AG04449 (cell line): ENCODE results near the gene JAKMIP1.

Experiments
- CTCF ChIA-PET: fragments of 350-600 bp; formaldehyde crosslinking; extraction: SDS; loops from one replicate; lab custom pipeline; 2021; ENCODE audit warnings: antibody characterized with exemption; lab: Yijun Ruan, JAX
- POLR2A ChIA-PET: fragments of 400-600, 350-600 bp; formaldehyde crosslinking; extraction: SDS; loops from one replicate; lab custom pipeline; 2020; ENCODE audit warnings: antibody characterized with exemption, inconsistent platforms; lab: Yijun Ruan, JAX
- DNase-seq: peaks from one replicate; pipeline ENCODE4 v3.0.0-alpha.2; 2010; ENCODE audit warnings: low read depth, low spot score
- H3K4me3 ChIP-seq: 2 replicates; pipeline ENCODE4 v1.5.1; 2011; ENCODE audit warnings: low read depth, mild to moderate bottlenecking, control low read depth, low read length
- TF ChIP-seq, protein P1 (sequence below): IDR thresholded peaks from one replicate; pipeline ENCODE4 v1.5.1; 2011; ENCODE audit warnings: mild to moderate bottlenecking, moderate library complexity, low read length, control low read depth, inconsistent platforms; ENCODE audit not compliant: insufficient read depth; ENCODE audit errors: missing control alignments

JAKMIP1 gene

GRCh38 chr4:6031846-6032245 lies 168.5 kb downstream of the JAKMIP1 start:
- DNase-seq = no peak
- CTCF ChIA-PET = interaction anchor here (1.6 kb wide), 1 partner anchor 12 kb away, joined by 6 read pairs; no protein-coding TSS in a partner anchor
- TF ChIP-seq, protein P1, sequence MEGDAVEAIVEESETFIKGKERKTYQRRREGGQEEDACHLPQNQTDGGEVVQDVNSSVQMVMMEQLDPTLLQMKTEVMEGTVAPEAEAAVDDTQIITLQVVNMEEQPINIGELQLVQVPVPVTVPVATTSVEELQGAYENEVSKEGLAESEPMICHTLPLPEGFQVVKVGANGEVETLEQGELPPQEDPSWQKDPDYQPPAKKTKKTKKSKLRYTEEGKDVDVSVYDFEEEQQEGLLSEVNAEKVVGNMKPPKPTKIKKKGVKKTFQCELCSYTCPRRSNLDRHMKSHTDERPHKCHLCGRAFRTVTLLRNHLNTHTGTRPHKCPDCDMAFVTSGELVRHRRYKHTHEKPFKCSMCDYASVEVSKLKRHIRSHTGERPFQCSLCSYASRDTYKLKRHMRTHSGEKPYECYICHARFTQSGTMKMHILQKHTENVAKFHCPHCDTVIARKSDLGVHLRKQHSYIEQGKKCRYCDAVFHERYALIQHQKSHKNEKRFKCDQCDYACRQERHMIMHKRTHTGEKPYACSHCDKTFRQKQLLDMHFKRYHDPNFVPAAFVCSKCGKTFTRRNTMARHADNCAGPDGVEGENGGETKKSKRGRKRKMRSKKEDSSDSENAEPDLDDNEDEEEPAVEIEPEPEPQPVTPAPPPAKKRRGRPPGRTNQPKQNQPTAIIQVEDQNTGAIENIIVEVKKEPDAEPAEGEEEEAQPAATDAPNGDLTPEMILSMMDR = no peak
- H3K4me3 ChIP-seq = no peak overlapping the region
- POLR2A ChIA-PET = no interaction called here

- POLR2A ChIA-PET = no interaction called here
Observed at GRCh38 chr4:6030679-6031078, 169.7 kb downstream of the JAKMIP1 start.

DNA sequence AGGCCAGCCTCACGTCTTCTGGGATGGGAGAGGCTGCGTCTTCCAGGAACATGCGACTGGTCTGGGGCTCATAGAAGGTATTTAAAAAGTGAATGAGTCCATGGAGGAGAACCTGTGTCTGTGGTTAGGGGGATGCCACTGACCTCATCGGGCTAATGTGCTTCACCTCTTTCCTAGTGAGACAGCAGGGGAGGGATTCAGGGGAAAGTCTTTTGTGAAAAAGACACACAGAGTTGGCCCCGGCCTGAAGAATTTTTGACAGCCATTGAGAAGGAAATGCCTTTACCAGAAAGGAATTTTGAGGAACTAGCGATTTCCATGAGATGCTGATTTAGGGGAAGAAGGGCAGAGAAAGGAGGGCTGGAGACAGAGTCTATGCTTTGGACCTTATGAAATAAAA lies 171.1 kb downstream of the JAKMIP1 start:
- ChIA-PET CTCF (interaction anchor here (1.0 kb wide), 1 partner anchor 9 kb away, joined by 3 read pairs; no protein-coding TSS in a partner anchor), POLR2A (no interaction called here)
- no peak for DNase-seq
- TF ChIP-seq, protein P1 = no peak
- no peak overlapping the region for H3K4me3 ChIP-seq

More at GRCh38 chr4:6030679-6031078, 169.7 kb downstream of the JAKMIP1 start:
- CTCF ChIA-PET = no interaction called here
- no peak overlapping the region for H3K4me3 ChIP-seq
- no peak for DNase-seq
- TF ChIP-seq, protein P1 = no peak

DNA sequence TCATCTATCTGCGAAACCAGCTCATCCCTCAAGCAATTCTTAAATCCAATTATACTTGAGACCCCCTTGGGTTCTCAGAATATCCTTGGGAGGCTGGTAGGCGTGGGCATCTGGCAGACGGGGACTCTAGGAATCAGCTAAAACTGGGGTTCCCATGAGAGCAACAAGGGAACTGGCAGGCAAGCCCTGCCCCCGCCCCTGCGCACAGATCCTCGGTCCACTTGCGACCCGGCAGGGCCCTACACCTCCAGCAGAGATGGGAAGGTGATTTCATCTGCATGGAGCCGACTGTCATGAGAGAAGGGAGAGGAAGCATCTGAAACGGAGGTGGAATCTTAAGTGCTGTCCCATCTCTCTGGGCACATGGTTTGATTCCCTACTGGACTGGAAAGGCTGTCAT lies 172.2 kb downstream of the JAKMIP1 start:
- DNase-seq = no peak
- ChIA-PET CTCF (interaction anchor here (1.5 kb wide), 1 partner anchor 10 kb away, joined by 3 read pairs; the partner anchor contains the start of gene C4orf50), POLR2A (no interaction called here)
- TF ChIP-seq, protein P1 = no peak
- no peak overlapping the region for H3K4me3 ChIP-seq

- CTCF ChIA-PET = interaction anchor here (1.5 kb wide), 1 partner anchor 9 kb away, joined by 3 read pairs; the partner anchor contains the start of gene C4orf50
- DNase-seq = no peak
Observed at GRCh38 chr4:6027392-6027791, 173.0 kb downstream of the JAKMIP1 start.

GRCh38 chr4:6024313-6024960 lies 175.9 kb downstream of the JAKMIP1 start:
- TF ChIP-seq, protein P1 = no peak
- ChIA-PET POLR2A (no interaction called here), CTCF (interaction anchor here (1.7 kb wide), 1 partner anchor 26 kb away, joined by 4 read pairs; no protein-coding TSS in a partner anchor)
- H3K4me3 ChIP-seq = no peak overlapping the region
- no peak for DNase-seq

More at GRCh38 chr4:6027392-6027791, 173.0 kb downstream of the JAKMIP1 start:
- TF ChIP-seq, protein P1 = no peak
- POLR2A ChIA-PET = no interaction called here
- H3K4me3 ChIP-seq = no peak overlapping the region
